Bronchial epithelial cell (primary cell): ENCODE data around the gene POLA2. TPM values are rescaled to one million over a fixed set of nuclear protein-coding genes. Genes with fewer than 3 reads are reported as not detected.
A peak's percentile ranks its signal among the peaks of the same experiment; 100 is the strongest.

Source experiments
- DNase-seq: peaks from one replicate; pipeline ENCODE4 v3.0.0-alpha.2; 2010; ENCODE audit warnings: low read depth
- FAIRE-seq: peaks from 2 replicates; lab custom pipeline; 2011; peaks lifted over from hg19 to GRCh38; lab: Jason Lieb, UNC
- H3K27me3 ChIP-seq: 2 replicates; pipeline ENCODE4 v1.5.1; 2011; ENCODE audit warnings: low read length; ENCODE audit not compliant: control insufficient read depth, insufficient read depth
- H3K36me3 ChIP-seq: 2 replicates; pipeline ENCODE4 v1.5.1; 2011; ENCODE audit warnings: low read length; ENCODE audit not compliant: control insufficient read depth, insufficient read depth
- H3K4me3 ChIP-seq: 2 replicates; pipeline ENCODE4 v1.5.1; 2011; ENCODE audit warnings: mild to moderate bottlenecking, low read depth, low read length, control low read depth
- CTCF ChIP-seq: IDR thresholded peaks from 2 replicates; pipeline ENCODE4 v1.5.1; 2011; ENCODE audit warnings: mild to moderate bottlenecking, moderate library complexity, low read length, control low read depth, inconsistent platforms; ENCODE audit not compliant: insufficient read depth, severe bottlenecking
- total RNA-seq: library from RNA; depleted of rRNA; stranded (reverse); fragments of >200 nt; gene quantifications from 2 replicates; pipeline ENCODE4 v1.2.1, GENCODE V29; 2014

The POLA2 gene
- total RNA-seq, 1 donor from 2014 or later = 1.6 TPM

GRCh38 chr11:65301491-65302329 lies 39.9 kb downstream of the POLA2 start:
- Histone ChIP-seq H3K27me3 (no peaks in the 10 kb centered on the region), H3K4me3 (no peak overlapping the region), H3K36me3 (no peaks in the 10 kb centered on the region)
- FAIRE-seq (no peak), DNase-seq (no peak)
- no peak for TF ChIP-seq CTCF

GRCh38 chr11:65303555-65303954 lies 41.8 kb downstream of the POLA2 start:
- H3K4me3 ChIP-seq = no peak overlapping the region
- no peaks in the 10 kb centered on the region for H3K27me3 ChIP-seq
- DNase-seq = no peak
- no peaks in the 10 kb centered on the region for H3K36me3 ChIP-seq
- no peak for TF ChIP-seq CTCF
- FAIRE-seq = no peak

DNA sequence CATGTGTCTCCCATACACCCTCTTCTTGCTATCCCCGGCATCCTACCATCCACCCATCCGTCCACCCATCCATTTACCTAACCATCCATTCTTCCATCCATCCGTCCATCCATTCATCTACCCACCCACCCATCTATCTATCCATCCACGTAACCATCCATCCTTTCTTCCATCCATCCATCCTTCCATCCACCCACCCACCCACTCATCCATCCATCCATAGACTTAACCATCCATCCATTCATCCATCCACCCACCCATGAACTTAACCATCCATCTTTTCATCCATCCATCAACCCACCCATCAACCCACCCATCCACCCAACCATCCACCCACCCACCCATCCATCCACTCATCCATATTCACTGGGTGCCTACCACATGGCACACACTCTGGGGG lies 42.3 kb downstream of the POLA2 start:
- no peak for TF ChIP-seq CTCF
- Histone ChIP-seq H3K27me3 (no peaks in the 10 kb centered on the region), H3K4me3 (no peak overlapping the region), H3K36me3 (no peaks in the 10 kb centered on the region)
- FAIRE-seq (no peak), DNase-seq (no peak)

DNA sequence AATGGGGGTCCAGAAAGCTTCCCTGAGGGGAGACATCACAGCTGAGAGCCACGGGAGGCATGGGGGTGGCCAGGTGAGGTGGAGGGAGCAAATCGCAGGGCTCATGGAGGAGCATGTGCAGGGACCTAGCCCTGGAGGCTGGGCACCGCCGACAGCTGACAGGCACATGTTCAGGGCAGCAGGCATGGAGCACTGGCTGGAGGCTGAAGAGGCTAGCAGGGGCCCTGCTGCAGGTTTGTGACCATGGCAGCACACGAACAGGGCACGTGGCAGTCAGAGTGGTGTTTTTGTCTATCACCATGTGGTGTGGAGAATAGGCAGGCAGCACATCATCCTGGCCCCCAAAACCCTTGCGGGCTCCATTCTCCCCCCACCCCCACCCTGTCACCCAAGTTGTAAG lies 42.9 kb downstream of the POLA2 start:
- Histone ChIP-seq H3K4me3 (no peak overlapping the region), H3K36me3 (no peaks in the 10 kb centered on the region), H3K27me3 (no peaks in the 10 kb centered on the region)
- DNase-seq (no peak), FAIRE-seq (no peak)
- TF ChIP-seq CTCF = no peak

DNA sequence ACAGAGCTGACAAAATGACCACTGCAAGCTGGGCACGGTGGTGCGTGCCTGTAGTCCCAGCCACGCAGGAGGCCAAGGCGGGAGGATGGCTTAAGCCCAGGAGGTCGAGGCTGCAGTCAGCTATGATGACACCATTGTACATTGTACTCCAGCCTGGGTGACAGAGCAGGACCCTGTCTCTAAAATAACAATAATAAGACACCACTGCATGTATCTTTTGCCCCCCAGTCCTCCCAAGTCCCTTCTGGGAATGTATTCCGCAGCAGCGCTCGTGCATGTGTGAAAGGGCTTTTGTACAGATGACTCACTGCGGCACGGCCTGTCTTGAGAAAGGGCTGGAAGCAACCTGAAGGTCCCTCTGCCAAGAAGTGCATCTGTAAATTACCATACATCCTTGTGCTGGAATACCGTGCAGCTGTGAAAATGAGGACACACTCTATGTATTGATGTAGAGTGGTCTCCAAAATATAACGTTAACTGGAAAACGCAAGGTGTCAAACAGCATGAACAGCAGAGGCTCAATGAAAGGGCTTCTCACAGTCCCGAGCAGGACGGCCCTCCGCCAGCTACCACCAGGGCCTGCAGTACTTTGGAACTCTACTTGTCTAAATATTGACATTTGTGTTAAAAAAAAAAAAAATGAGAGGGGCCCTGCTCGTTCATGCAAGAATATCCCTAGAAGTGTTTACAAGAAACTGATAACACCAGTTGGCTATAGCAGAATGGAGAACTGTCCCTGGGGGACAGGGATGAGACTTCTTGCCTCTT lies 43.9 kb downstream of the POLA2 start:
- TF ChIP-seq CTCF = no peak
- FAIRE-seq (peak; percentile 36), DNase-seq (peak; percentile 46)
- Histone ChIP-seq H3K27me3 (no peaks in the 10 kb centered on the region), H3K36me3 (no peaks in the 10 kb centered on the region), H3K4me3 (no peak overlapping the region)
